Measurements from ENCODE around the gene GFM2. TPM values are rescaled to one million over a fixed set of nuclear protein-coding genes. Genes with fewer than 3 reads are reported as not detected.

Gene GFM2
- total and polyA plus RNA-seq, 2 of the 8 experiments (the other 6 are each of a cell fraction or from before 2014, with no cell fraction given), result 17.8 to 30.6 TPM

- Histone ChIP-seq H2BK5ac (ENCODE audit: low read depth, low read length) (no peak overlapping the region), H3K4me3 (ENCODE audit: extremely low read depth in 1 of 4, insufficient read depth in 2 of 4, low read depth in 3 of 4, low read length in 4 of 4) (no peak overlapping the region), H2BK15ac (ENCODE audit: low read length) (no peak overlapping the region), H2BK12ac (ENCODE audit: low read depth, low read length) (no peak overlapping the region), H3K56ac (replicated peaks; ENCODE audit: insufficient read length, low read depth, low read length) (no peak overlapping the region), H3K23me2 (ENCODE audit: low read depth, low read length) (no peaks in the 10 kb centered on the region; the same call in 1 of the 2 replicates), H4K91ac (replicated peaks; ENCODE audit: insufficient read length, low read length) (no peak overlapping the region), H3K18ac (ENCODE audit: extremely low read depth, low read length) (no peak overlapping the region), H2AK5ac (ENCODE audit: low read depth, low read length) (no peak overlapping the region), H2BK20ac (ENCODE audit: low read length) (no peak overlapping the region), H3K79me1 (ENCODE audit: low read depth, low read length) (peaks cover 1% of the 10 kb centered on the region; the same call in 1 of the 2 replicates), H3K79me2 (ENCODE audit: control insufficient read depth in 1 of 2, insufficient read depth in 2 of 2, low read length in 2 of 2) (peaks cover 7 to 34% of the 10 kb centered on the region in 2 experiments), H3K14ac (ENCODE audit: insufficient read length) (no peak overlapping the region), H3K9ac (replicated peaks in 1 of 4; ENCODE audit: extremely low read depth in 1 of 4, low read depth in 3 of 4, low read length in 3 of 4) (no peak overlapping the region), H3K4ac (replicated peaks; ENCODE audit: insufficient read length, low read depth, low read length) (no peak overlapping the region), H3K27ac (ENCODE audit: low read depth, low read length) (no peak overlapping the region), H4K8ac (ENCODE audit: extremely low read depth, insufficient read depth, low read length) (no peak overlapping the region), H3K36me3 (ENCODE audit: control insufficient read depth in 2 of 4, insufficient read depth in 4 of 4, low read length in 3 of 4) (peaks cover 2 to 37% (median 17%) of the 10 kb centered on the region in 4 experiments; a peak in 6 of 8 replicates), H3K23ac (ENCODE audit: insufficient read length) (no peak overlapping the region), H2BK120ac (replicated peaks; ENCODE audit: low read depth, low read length) (no peak overlapping the region), H3K4me1 (replicated peaks in 1 of 4; ENCODE audit: control insufficient read depth in 3 of 4, insufficient read depth in 4 of 4, low read length in 3 of 4) (peaks cover 0 to 4% (median 0%) of the 10 kb centered on the region in 4 experiments; a peak in 1 of 7 replicates), H4K20me1 (replicated peaks in 1 of 2; ENCODE audit: control insufficient read depth in 1 of 2, insufficient read depth in 2 of 2, low read length in 2 of 2) (no peaks in the 10 kb centered on the region), H3K4me2 (ENCODE audit: insufficient read depth in 1 of 2, low read depth in 2 of 2, low read length in 2 of 2) (no peak overlapping the region), H3K9me3 (ENCODE audit: insufficient read depth in 2 of 2, low read depth in 1 of 2, low read length in 1 of 2) (no peaks in the 10 kb centered on the region), H3K27me3 (replicated peaks in 1 of 4; ENCODE audit: control insufficient read depth in 3 of 4, extremely low read depth in 1 of 4, insufficient read depth in 3 of 4, low read length in 3 of 4) (no peaks in the 10 kb centered on the region), H2AFZ (ENCODE audit: low read length) (no peak overlapping the region), H4K5ac (ENCODE audit: insufficient read length, low read depth, low read length) (no peak overlapping the region)
- ChIA-PET POLR2A (ENCODE audit: partially characterized antibody) (interaction anchor here (1.1 kb wide), 1 partner anchor 9 kb away, joined by 3 read pairs; no protein-coding TSS in a partner anchor), CTCF (ENCODE audit: partially characterized antibody) (interaction anchor here (0.5 to 1.7 kb wide), 2 partner anchors 124 to 140 kb away, joined by 3 to 5 read pairs; no protein-coding TSS in a partner anchor)
- TF ChIP-seq BCL11A (IDR thresholded peaks at IDR 0.05; ENCODE audit: low read depth in 2 of 2, low read length in 2 of 2) (no peak), EP300 (IDR thresholded peaks at IDR 0.05; ENCODE audit: borderline replicate concordance in 1 of 2, low read depth in 2 of 2, low read length in 2 of 2) (no peak), SP2 (IDR thresholded peaks at IDR 0.05; ENCODE audit: low read length) (no peak), KDM5A (IDR thresholded peaks at IDR 0.05; ENCODE audit: low read length) (no peak), YY1 (IDR thresholded peaks at IDR 0.05; ENCODE audit: low read depth, low read length) (no peak), USF2 (IDR thresholded peaks at IDR 0.05; ENCODE audit: low read length) (no peak), JUND (IDR thresholded peaks at IDR 0.05; ENCODE audit: low read length) (no peak), CREB1 (IDR thresholded peaks at IDR 0.05) (no peak), KDM1A (IDR thresholded peaks at IDR 0.05; ENCODE audit: borderline replicate concordance, low read length) (no peak), CHD1 (IDR thresholded peaks at IDR 0.05; ENCODE audit: low read depth, low read length) (no peak), ATF3 (IDR thresholded peaks at IDR 0.05; ENCODE audit: insufficient read depth, low read depth, low read length) (no peak), HDAC2 (IDR thresholded peaks at IDR 0.05; ENCODE audit: borderline replicate concordance in 1 of 2, low read depth in 2 of 2, low read length in 2 of 2) (no peak)
- DNase-seq (ENCODE audit: low read depth in 1 of 2, low spot score in 2 of 2) (no peak), FAIRE-seq (no peak)
- WGBS, 2 experiments (ENCODE audit: extremely low coverage in 1 of 2, insufficient coverage in 1 of 2, insufficient read length in 1 of 2, insufficient replicate concordance in 2 of 2, low coverage in 1 of 2, low lambda C conversion rate in 2 of 2, missing lambda C conversion rate in 1 of 2), result 94% methylated on average over 2 of the region's 2 CpGs; no CpG with 5 or more reads in 1 of the 2 experiments
Measured at GRCh38 chr5:74762599-74762998, 4.3 kb downstream of the GFM2 start.
